NCI-H2227 (cell line): ENCODE results near the gene ZNF185.
"Not testable (repeated sequence)": the region's sequence is repeated elsewhere in the genome, so short reads cannot be mapped to it uniquely, and the experiment has no call there.

Experiments
- DNase-seq: peaks from one replicate; lab custom pipeline; 2025; ENCODE audit not compliant: unreplicated experiment; lab: John Stamatoyannopoulos, UW

Gene ZNF185

GRCh38 chrX:152895121-152895520 lies 2.7 kb upstream of the ZNF185 start:
- DNase-seq, result no peak

- no peak for DNase-seq
These were observed 2.0 kb upstream of the ZNF185 start for GRCh38 chrX:152895724-152896420.

GRCh38 chrX:152896450-152896849 lies 1.4 kb upstream of the ZNF185 start:
- no peak for DNase-seq

- no peak for DNase-seq
These were observed 575 bp downstream of the ZNF185 start for GRCh38 chrX:152898442-152898841.

GRCh38 chrX:152899111-152899873 lies 1.4 kb downstream of the ZNF185 start:
- no peak for DNase-seq

GRCh38 chrX:152899874-152900719 lies 2.2 kb downstream of the ZNF185 start:
- DNase-seq, result no peak

- DNase-seq, result no peak
These were observed 3.1 kb downstream of the ZNF185 start for GRCh38 chrX:152900937-152901445.

GRCh38 chrX:152901816-152902501 lies 4.1 kb downstream of the ZNF185 start:
- DNase-seq, result peak; percentile 41

- no peak for DNase-seq
These were observed 4.6 kb downstream of the ZNF185 start for GRCh38 chrX:152902502-152902820.

- DNase-seq, result no peak
These were observed 5.7 kb downstream of the ZNF185 start for GRCh38 chrX:152903589-152903988.

GRCh38 chrX:152904151-152905080 lies 6.5 kb downstream of the ZNF185 start:
- peak; percentile 56 for DNase-seq

- DNase-seq, result no peak
These were observed 7.2 kb downstream of the ZNF185 start for GRCh38 chrX:152905081-152905420.

- peak; percentile 79 for DNase-seq
These were observed 9.3 kb downstream of the ZNF185 start for GRCh38 chrX:152907084-152907651.

- DNase-seq, result no peak
These were observed 10.6 kb downstream of the ZNF185 start for GRCh38 chrX:152908486-152908885.

- not testable (repeated sequence) for DNase-seq
These were observed 12.2 kb downstream of the ZNF185 start for GRCh38 chrX:152910018-152910417.

- DNase-seq, result no peak
These were observed 14.2 kb downstream of the ZNF185 start for GRCh38 chrX:152912106-152912505.

GRCh38 chrX:152912641-152913040 lies 14.8 kb downstream of the ZNF185 start:
- no peak for DNase-seq

- no peak for DNase-seq
These were observed 15.5 kb downstream of the ZNF185 start for GRCh38 chrX:152913346-152913745.

- DNase-seq, result no peak
These were observed 16.0 kb downstream of the ZNF185 start for GRCh38 chrX:152913910-152914309.
